Ectodermal cell (in vitro differentiated cells): ENCODE results near the gene N4BP2L1.
A peak's percentile ranks its signal among the peaks of the same experiment; 100 is the strongest.

Experiments used
- H3K27ac ChIP-seq: 2 replicates; pipeline ENCODE4 v1.7.0; 2013; ENCODE audit warnings: mild to moderate bottlenecking, low read depth, low read length; ENCODE audit not compliant: insufficient read depth, poor library complexity, severe bottlenecking
- H3K27me3 ChIP-seq: 2 replicates; pipeline ENCODE4 v1.7.0; 2013; ENCODE audit warnings: mild to moderate bottlenecking, low read length; ENCODE audit not compliant: insufficient read depth, control insufficient read depth, poor library complexity, severe bottlenecking
- H3K36me3 ChIP-seq: one replicate; pipeline ENCODE4 v1.7.0; 2013; ENCODE audit warnings: low read length; ENCODE audit not compliant: control insufficient read depth, insufficient read depth
- H3K4me1 ChIP-seq: one replicate; pipeline ENCODE4 v1.7.0; 2013; ENCODE audit warnings: low read length; ENCODE audit not compliant: control insufficient read depth, insufficient read depth
- H3K4me3 ChIP-seq: 2 replicates; pipeline ENCODE4 v1.7.0; 2013; ENCODE audit warnings: low read depth, low read length, control low read depth; ENCODE audit not compliant: insufficient read depth
- H3K9me3 ChIP-seq: 2 replicates; pipeline ENCODE4 v1.7.0; 2013; ENCODE audit warnings: mild to moderate bottlenecking, low read length, moderate library complexity; ENCODE audit not compliant: control insufficient read depth
- WGBS, 2 experiments: methylation state at CpG; one replicate each; pipeline ENCODE4 v1.1.7; 2013; ENCODE audit warnings: missing lambda C conversion rate in 2 of 2; 5-methylcytosine and 5-hydroxymethylcytosine counted together

The N4BP2L1 gene

GRCh38 chr13:32432856-32433255, 4.9 kb upstream of the N4BP2L1 start:
- Histone ChIP-seq H3K27me3 (peaks cover 11% of the 10 kb centered on the region), H3K9me3 (no peaks in the 10 kb centered on the region), H3K4me1 (no peaks in the 10 kb centered on the region), H3K4me3 (no peak overlapping the region), H3K27ac (no peak overlapping the region), H3K36me3 (no peaks in the 10 kb centered on the region)
- 94 to 97% methylated on average over 3 of the region's 3 CpGs for WGBS, 2 experiments

GRCh38 chr13:32431361-32431760, 3.4 kb upstream of the N4BP2L1 start:
- no peaks in the 10 kb centered on the region for H3K36me3 ChIP-seq
- H3K4me1 ChIP-seq = no peaks in the 10 kb centered on the region
- H3K9me3 ChIP-seq = no peaks in the 10 kb centered on the region
- H3K27ac ChIP-seq = no peak overlapping the region
- 97 to 100% methylated on average over 2 to 4 of the region's 5 CpGs for WGBS, 2 experiments
- no peak overlapping the region for H3K4me3 ChIP-seq
- peaks cover 26% of the 10 kb centered on the region for H3K27me3 ChIP-seq

DNA sequence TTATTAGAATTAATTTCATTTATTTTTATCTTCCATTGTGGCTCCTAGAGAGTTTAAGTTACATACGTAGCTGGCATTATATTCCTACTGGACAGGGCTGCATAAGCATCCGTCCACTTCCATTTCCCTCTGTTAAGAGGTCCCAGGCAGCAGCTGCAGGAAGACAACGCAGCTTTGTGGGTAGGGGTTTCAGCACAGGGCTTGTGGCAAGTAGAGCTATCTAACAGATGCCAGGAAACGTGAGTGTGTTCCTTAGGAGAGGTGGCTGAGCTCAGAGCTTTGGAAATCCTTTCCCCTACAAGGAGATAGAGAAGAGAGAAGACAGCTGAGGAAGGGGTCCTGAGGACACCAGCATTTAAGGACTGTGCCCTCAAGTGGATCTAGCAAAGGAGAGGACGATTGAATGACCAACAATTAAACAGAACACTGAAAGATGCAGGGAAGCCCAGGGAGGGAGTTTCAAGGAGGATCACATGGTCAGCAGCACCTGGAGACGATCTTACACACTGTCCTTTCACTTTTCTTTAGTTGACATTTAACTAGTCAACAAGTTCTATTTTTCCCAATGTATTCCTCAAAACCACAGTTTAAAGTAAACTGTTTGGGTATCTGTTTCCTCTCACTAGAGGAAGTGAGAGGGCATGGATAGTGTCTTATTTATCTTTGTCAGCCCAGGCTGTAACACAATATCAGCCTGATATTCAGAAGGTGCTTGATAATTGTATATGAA, 2.3 kb upstream of the N4BP2L1 start:
- Histone ChIP-seq H3K36me3 (no peaks in the 10 kb centered on the region), H3K27ac (no peak overlapping the region), H3K4me3 (no peak overlapping the region), H3K9me3 (no peaks in the 10 kb centered on the region), H3K4me1 (no peaks in the 10 kb centered on the region), H3K27me3 (peaks cover 36% of the 10 kb centered on the region)
- WGBS, 2 experiments = 87 to 96% methylated on average over 6 of the region's 6 CpGs

GRCh38 chr13:32429433-32429909, 1.5 kb upstream of the N4BP2L1 start:
- Histone ChIP-seq H3K4me1 (no peaks in the 10 kb centered on the region), H3K9me3 (no peaks in the 10 kb centered on the region), H3K27ac (no peak overlapping the region), H3K27me3 (peaks cover 36% of the 10 kb centered on the region), H3K36me3 (no peaks in the 10 kb centered on the region), H3K4me3 (no peak overlapping the region)
- WGBS, 2 experiments = 96 to 97% methylated on average over 5 to 6 of the region's 6 CpGs

DNA sequence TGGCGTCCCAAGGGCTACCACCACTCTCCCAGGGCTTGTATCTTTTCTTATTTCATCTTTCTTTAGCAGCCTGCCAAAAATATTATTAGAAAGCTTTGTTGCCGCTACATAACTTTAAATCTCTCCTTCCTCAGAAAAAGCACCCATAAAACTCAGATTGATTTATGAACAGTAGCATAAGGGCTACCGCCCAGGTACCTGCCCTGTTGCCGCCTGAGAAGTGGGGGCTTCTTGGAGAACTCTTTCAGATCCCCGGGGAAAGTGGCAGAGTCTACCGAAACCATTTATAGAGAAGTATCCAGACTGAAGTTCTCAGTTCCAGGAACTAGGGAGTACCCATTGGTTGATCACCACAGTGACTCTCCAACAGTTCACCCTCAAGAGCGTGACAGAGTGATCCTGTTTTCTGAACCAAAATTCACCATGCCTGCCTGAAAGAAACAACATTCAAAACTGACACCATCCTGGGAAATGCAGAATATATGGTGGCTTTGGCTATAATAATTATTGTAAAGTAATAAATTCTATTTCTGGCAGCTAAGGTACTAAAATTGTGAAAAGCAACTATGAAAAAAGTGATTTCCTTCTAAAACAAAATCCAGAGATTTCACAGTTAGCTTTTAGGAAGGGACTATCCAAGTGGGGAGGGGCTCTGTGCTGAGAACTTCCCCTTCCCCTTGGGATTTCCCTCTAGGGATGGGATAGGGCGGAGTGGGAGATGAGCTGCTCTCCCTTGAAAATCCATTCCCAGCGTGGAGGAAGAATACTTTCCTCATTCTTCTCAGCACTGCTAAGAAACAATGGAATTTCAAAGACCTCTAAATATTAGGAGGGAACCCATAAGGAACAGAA, 877 bp upstream of the N4BP2L1 start:
- H3K27me3 ChIP-seq = peaks cover 36% of the 10 kb centered on the region
- 84 to 89% methylated on average over 7 to 9 of the region's 9 CpGs for WGBS, 2 experiments
- H3K27ac ChIP-seq = no peak overlapping the region
- no peaks in the 10 kb centered on the region for H3K9me3 ChIP-seq
- H3K4me1 ChIP-seq = no peaks in the 10 kb centered on the region
- H3K36me3 ChIP-seq = no peaks in the 10 kb centered on the region
- H3K4me3 ChIP-seq = no peak overlapping the region

- peaks cover 36% of the 10 kb centered on the region for H3K27me3 ChIP-seq
- H3K4me1 ChIP-seq = no peaks in the 10 kb centered on the region
- no peaks in the 10 kb centered on the region for H3K36me3 ChIP-seq
- no peak overlapping the region for H3K27ac ChIP-seq
- no peaks in the 10 kb centered on the region for H3K9me3 ChIP-seq
- H3K4me3 ChIP-seq = peak overlapping the region; percentile 47
- 1% methylated on average over 90 of the region's 90 CpGs for WGBS, 2 experiments
Observed at GRCh38 chr13:32426990-32427851, 709 bp downstream of the N4BP2L1 start.

- Histone ChIP-seq H3K27ac (no peak overlapping the region), H3K9me3 (no peaks in the 10 kb centered on the region), H3K36me3 (no peaks in the 10 kb centered on the region), H3K4me1 (no peaks in the 10 kb centered on the region), H3K27me3 (peaks cover 36% of the 10 kb centered on the region), H3K4me3 (peak overlapping the region; percentile 47)
- WGBS, 2 experiments = 73 to 75% methylated on average over 19 of the region's 19 CpGs
Observed at GRCh38 chr13:32426191-32426989, 1.5 kb downstream of the N4BP2L1 start.

DNA sequence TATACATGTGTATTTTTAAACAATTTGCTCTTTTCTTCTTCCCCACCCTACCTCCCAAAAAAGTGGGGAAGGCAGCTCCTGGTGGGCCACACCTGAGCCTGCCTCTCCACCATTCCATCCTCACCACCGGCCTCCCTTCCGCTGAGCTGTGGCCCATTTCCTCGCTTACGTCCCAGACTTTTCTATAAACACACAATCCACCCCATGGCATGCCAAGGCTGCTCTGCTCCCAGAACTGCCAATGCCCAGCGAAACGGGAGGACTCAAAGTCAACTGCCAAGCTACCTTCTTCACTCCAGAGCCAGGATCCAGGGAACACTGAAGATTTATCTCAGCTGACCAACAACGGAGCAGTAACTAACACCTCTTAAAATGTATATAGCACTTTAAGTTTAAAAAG, 2.8 kb downstream of the N4BP2L1 start:
- Histone ChIP-seq H3K27ac (no peak overlapping the region), H3K9me3 (no peaks in the 10 kb centered on the region), H3K4me3 (no peak overlapping the region), H3K27me3 (peaks cover 36% of the 10 kb centered on the region), H3K36me3 (no peaks in the 10 kb centered on the region), H3K4me1 (no peaks in the 10 kb centered on the region)
- 89 to 90% methylated on average over 7 of the region's 7 CpGs for WGBS, 2 experiments

GRCh38 chr13:32423592-32423991, 4.3 kb downstream of the N4BP2L1 start:
- Histone ChIP-seq H3K36me3 (no peaks in the 10 kb centered on the region), H3K9me3 (no peaks in the 10 kb centered on the region), H3K27me3 (peaks cover 32% of the 10 kb centered on the region), H3K27ac (no peak overlapping the region), H3K4me1 (no peaks in the 10 kb centered on the region), H3K4me3 (no peak overlapping the region)
- WGBS, 2 experiments = 94 to 97% methylated on average over 3 of the region's 3 CpGs
